Occipital lobe (tissue), 2 donors: ENCODE data around the gene TRAFD1. TPM values are rescaled to one million over a fixed set of nuclear protein-coding genes. Genes with fewer than 3 reads are reported as not detected.
A peak's percentile ranks its signal among the peaks of the same experiment; 100 is the strongest.
"Not testable (repeated sequence)": the region's sequence is repeated elsewhere in the genome, so short reads cannot be mapped to it uniquely, and the experiment has no call there.

Source experiments
- DNase-seq: peaks from one replicate; lab custom pipeline; 2025; lab: John Stamatoyannopoulos, UW
- total RNA-seq: library from RNA; depleted of rRNA; stranded (reverse); fragments of >200 nt; gene quantifications from one replicate; pipeline ENCODE4 v1.2.3, GENCODE V29; 2014

Gene TRAFD1
- total RNA-seq: 46.5 TPM

DNA sequence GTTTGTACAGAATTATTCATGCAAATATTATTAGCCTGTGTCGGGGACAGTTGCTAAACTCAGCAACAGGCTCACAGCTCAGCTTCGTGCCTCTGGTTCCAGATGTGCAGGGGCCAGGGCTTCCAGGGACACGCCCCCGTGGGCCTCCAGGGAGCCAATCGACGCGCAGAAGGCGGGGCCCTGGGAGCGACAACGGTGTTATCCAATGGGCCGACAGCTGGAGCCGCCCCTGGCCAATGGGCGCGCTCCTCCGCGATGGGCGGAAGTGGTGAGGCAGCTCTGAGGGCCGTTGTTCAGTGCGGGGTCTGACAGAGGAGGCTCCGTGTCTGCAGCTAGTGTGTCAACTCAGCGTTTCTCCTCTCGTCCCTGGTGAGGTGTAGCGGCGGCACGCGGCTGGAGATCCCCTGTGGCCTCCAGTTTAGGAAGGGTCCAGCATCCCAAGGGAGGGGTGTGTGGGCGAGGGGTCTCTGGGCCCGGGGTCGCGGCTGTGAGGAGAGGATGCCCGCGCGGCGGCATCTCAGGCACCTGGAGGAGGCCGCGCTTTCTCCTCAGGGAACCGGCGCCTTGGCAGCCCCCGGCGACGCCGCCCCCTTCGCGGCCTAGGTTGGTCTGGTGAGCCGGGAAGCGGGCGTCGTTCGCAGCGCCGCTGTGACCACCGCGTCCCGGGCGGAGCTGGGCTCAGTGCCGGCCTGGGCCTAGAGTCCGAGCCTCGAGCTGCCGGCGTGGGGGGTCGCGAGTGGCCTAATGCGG, at the start of gene TRAFD1:
TSS of gene TRAFD1 (plus strand) at position 311 of the 750 bp plus-strand sequence. CDS start 4,963 bp downstream, outside the sequence.
- peak; percentile 97 for DNase-seq

DNA sequence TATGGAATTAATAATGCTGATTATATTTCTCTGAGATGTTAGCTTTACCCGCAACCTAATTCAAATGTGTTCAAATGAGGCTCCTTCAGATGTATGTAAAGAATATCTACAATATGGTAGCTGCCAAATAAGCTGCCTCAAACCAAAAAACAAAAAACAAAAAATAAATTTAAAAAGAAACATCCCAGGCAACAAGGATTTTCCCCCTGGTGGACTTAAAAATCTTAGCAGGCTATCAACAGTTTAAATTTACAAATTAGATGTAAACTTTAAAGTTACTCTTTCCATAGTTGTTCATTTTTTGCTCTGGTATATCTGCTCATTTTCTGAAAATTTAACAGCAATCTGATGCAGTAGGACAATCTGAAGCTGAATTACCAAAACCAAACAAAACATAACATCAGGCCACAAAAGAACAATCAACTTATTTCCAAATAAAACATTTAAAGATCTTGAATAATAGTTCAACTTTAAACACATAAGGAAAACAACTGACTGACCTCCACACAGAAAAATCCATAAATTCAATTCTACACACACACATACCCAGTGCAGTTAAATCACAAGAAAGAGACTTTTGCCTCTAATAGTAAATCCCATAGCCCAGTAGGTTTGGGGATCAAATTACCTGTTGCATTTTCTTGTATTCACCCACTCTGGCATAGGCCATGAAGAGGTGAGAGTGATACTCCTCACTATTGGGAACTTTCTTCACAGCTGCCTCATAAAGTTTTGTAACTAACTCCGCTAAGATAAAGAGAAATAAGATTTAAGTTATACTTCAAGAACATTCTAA, 38.1 kb upstream of the TRAFD1 start:
- no peak for DNase-seq

DNA sequence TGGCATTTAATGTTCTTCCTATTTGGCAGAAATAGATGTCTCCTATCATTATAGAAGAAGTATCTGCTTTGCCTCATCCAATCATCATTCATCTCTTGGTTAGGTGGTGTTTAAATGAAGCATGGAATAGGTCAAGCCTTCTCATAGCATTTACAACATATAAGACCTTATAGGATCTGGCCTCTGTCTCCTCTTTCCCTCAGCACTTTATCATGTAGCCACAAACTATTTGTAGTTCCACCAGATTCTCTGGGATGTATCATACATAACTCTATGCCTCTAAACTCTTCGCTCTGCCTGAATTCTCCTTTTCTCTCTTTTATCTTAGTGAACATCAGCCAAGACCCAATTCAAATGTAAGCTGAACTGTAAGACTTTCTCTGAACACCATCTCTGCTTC, 37.5 kb upstream of the TRAFD1 start:
- DNase-seq: no peak

DNA sequence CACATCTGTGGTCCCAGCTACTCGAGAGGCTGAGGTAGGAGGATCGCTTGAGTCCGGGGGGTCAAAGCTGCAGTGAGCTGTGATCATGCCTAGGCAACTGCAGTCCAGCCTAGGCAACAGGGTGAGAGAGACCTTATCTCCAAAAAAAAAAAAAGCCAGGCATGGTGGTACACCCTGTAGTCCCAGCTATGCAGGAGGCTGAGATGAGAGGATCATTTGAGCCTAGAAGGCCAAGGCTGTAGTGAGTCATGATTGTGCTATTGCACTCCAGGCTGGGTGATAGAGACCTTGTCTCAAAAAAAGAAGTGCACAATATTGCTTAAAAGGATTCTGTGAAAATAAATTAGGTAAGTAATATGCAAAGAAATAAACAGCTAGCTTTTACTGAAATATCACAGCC, 33.8 kb upstream of the TRAFD1 start:
- no peak for DNase-seq

DNA sequence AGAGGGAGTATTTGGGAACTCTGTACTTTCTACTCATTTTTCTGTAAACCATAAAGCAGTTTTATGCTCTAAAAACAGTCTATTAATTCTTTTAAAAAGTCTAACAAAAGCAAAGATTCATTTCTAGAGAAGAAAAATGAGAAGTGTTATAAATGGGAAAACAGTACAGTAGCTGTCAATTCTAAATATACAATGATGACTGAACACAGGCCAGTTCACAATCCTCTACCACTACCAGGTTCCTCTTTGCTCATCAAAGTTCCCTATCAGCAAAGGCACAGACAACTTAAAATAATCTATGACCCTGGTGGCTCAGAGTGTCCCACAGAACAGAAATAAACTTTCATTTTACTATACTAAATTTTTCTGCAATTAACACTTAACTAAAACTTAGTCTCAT, 29.3 kb upstream of the TRAFD1 start:
- no peak for DNase-seq

GRCh38 chr12:112096667-112097066, 28.7 kb upstream of the TRAFD1 start:
- DNase-seq: no peak

GRCh38 chr12:112097641-112098040, 27.7 kb upstream of the TRAFD1 start:
- no peak for DNase-seq

- DNase-seq: not testable (repeated sequence)
These were observed 24.9 kb upstream of the TRAFD1 start for GRCh38 chr12:112100500-112100899.

- DNase-seq: no peak
These were observed 23.2 kb upstream of the TRAFD1 start for GRCh38 chr12:112102127-112102526.

- not testable (repeated sequence) for DNase-seq
These were observed 22.6 kb upstream of the TRAFD1 start for GRCh38 chr12:112102746-112103145.

- no peak for DNase-seq
These were observed 21.4 kb upstream of the TRAFD1 start for GRCh38 chr12:112103758-112104503.

GRCh38 chr12:112105891-112106290, 19.5 kb upstream of the TRAFD1 start:
- no peak for DNase-seq

DNA sequence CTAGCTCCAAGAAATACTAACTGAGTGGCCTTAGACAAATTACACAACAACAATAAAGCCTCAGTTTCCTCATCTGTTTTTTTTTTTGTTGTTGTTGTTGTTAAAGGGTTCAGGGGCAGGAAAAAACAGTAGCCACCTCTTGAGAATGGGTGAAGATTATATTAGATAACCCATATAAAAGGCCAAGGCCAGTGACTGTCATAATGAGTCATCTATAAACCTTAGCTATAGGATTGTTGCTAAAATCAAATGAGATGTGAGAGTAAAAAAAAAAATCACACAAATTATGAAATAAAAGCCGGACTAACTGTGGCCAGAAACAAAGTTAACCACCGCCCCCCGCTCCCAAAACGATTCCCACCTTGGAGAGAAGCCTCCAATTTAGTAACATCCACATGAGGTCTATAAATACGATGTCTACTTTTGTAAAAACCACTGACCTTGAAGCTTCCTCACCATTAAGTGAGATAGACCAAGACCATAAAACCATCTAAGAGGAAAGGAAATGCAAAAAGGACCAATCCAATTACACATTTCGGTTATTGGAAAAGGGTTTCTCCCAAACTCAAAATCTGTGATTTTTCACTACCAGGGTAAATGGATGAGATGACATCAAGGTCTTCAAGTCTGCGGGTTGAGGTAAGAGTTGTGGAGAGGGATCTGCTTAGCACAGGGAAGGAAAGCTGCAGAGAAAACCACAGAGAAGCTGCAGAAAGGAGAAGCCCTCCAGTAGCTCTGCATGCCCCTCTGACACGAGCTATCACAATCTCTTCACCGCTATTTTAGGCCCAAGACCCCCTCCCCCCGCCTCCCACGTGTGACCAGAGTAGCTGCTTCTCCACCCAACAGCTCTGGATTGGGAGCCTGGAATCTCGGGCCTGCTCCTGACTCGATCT, 17.8 kb upstream of the TRAFD1 start:
- no peak for DNase-seq

GRCh38 chr12:112108202-112109079, 16.9 kb upstream of the TRAFD1 start, which contains the start of gene NAA25:
Gene NAA25 (minus strand): TSS chr12:112108783. CDS start chr12:112108773, 10 bp downstream.
- DNase-seq: peak; percentile 79

DNA sequence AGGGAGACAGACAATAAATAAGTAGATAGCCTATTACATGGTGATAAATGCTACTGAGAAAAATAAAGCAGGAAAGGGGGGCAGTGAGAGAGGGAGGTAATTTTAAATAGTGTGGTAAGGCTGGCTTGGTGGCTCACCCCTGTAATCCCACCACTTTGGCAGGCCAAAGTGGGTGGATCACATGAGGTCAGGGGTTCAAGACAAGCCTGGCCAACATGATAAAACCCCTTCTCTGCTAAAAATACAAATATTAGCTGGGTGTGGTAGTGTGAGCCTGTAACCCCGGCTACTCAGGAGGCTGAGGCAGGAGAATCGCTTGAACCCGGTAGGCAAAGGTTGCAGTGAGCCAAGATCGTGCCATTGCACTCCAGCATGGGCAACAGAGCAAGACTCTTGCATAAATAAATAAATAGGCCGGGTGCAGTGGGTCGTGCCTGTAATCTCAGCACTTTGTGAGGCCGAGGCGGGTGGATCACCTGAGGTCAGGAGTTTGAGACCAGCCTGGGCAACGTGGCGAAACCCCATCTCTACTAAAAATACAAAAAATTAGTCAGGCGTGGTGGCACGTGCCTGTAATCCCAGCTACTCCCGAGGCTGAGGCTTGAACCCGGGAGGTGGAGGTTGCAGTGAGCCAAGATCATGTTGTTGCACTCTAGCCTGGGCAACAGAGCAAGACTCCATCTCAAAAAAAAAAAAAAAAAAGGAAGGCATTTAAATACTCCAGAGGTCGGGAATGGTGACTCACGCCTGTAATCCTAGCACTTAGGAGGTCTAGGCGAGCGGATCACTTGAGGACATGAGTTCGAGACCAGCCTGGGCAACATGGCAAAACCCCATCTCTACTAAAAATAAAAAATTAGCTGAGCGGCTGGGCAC, 14.3 kb upstream of the TRAFD1 start:
- DNase-seq: not testable (repeated sequence)

DNA sequence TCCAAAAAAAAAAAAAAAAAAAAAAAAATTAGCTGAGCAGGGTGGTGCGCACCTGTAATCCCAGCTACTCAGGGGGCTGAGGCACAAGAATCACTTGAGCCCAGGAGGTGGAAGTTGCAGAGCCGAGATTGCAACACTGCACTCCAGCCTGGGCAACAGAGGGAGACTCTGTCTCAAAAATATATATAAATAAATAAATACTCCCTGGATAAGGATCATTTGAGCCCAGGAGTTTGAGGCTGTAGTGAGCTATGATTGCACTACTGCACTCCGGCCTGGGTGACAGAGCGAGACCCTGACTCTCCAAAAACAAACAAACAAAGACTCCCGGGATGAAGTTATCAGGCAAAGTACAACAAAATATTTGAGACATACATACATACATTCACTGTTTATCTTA, 13.4 kb upstream of the TRAFD1 start:
- no peak for DNase-seq

GRCh38 chr12:112112409-112113133, 12.8 kb upstream of the TRAFD1 start:
- DNase-seq: no peak
